HG03439 (cell line): ENCODE measurements around the gene BAIAP3.

Source experiments
- ATAC-seq: cut with Tn5 transposase; IDR thresholded peaks from one replicate; pipeline ENCODE4 v1.9.1; 2021; ENCODE audit warnings: mild to moderate bottlenecking, moderate library complexity; ENCODE audit not compliant: unreplicated experiment

BAIAP3 gene

GRCh38 chr16:1330931-1331711 is 2.3 kb upstream of the BAIAP3 start:
- ATAC-seq, result no peak

GRCh38 chr16:1331712-1332617 is 1.5 kb upstream of the BAIAP3 start:
- no peak for ATAC-seq

- no peak for ATAC-seq
These were observed 762 bp upstream of the BAIAP3 start for GRCh38 chr16:1332618-1333148.

- ATAC-seq, result no peak
These were observed 632 bp downstream of the BAIAP3 start for GRCh38 chr16:1333854-1334700.

- no peak for ATAC-seq
These were observed 1.3 kb downstream of the BAIAP3 start for GRCh38 chr16:1334739-1335138.

- no peak for ATAC-seq
These were observed 1.9 kb downstream of the BAIAP3 start for GRCh38 chr16:1335211-1335971.

- no peak for ATAC-seq
These were observed 2.6 kb downstream of the BAIAP3 start for GRCh38 chr16:1335996-1336395.

GRCh38 chr16:1336619-1337018 is 3.2 kb downstream of the BAIAP3 start:
- no peak for ATAC-seq

- ATAC-seq, result no peak
These were observed 4.0 kb downstream of the BAIAP3 start for GRCh38 chr16:1337486-1337885.

- ATAC-seq, result no peak
These were observed 4.8 kb downstream of the BAIAP3 start for GRCh38 chr16:1338119-1338730.

- ATAC-seq, result no peak
These were observed 5.6 kb downstream of the BAIAP3 start for GRCh38 chr16:1338855-1339675.

- no peak for ATAC-seq
These were observed 7.5 kb downstream of the BAIAP3 start for GRCh38 chr16:1340730-1341494.

GRCh38 chr16:1341495-1342420 is 8.3 kb downstream of the BAIAP3 start:
- ATAC-seq, result no peak

GRCh38 chr16:1342526-1343427 is 9.3 kb downstream of the BAIAP3 start:
- peak; percentile 64 for ATAC-seq

- ATAC-seq, result no peak
These were observed 10.2 kb downstream of the BAIAP3 start for GRCh38 chr16:1343428-1344242.
